IPS DF 6.9 (cell line): ENCODE measurements around the gene TTC7B.

Source experiments
- DNase-seq: peaks from one replicate; pipeline ENCODE4 v3.0.0-alpha.2; 2013; ENCODE audit warnings: low read depth, low spot score
- H3K27ac ChIP-seq: one replicate; pipeline ENCODE4 v1.5.1; 2013; ENCODE audit warnings: low read length, control low read depth
- H3K27me3 ChIP-seq: 2 replicates; pipeline ENCODE4 v1.6.1; 2013; ENCODE audit warnings: mild to moderate bottlenecking, low read length; ENCODE audit not compliant: control insufficient read depth, insufficient read depth
- H3K36me3 ChIP-seq: 2 replicates; pipeline ENCODE4 v1.6.1; 2013; ENCODE audit warnings: low read length; ENCODE audit not compliant: control insufficient read depth, insufficient read depth
- H3K4me1 ChIP-seq: 2 replicates; pipeline ENCODE4 v1.6.1; 2013; ENCODE audit warnings: low read length; ENCODE audit not compliant: control insufficient read depth, insufficient read depth
- H3K4me3 ChIP-seq: 2 replicates; pipeline ENCODE4 v1.5.1; 2013; ENCODE audit warnings: mild to moderate bottlenecking, low read length
- H3K9me3 ChIP-seq: 2 replicates; pipeline ENCODE4 v1.6.1; 2013; ENCODE audit warnings: low read length, inconsistent platforms; ENCODE audit not compliant: control insufficient read depth, insufficient read depth
- WGBS: extraction: QIAGEN DNeasy Blood & Tissue Kit; methylation state at CpG from one replicate; pipeline ENCODE4 v1.1.7; 2013; ENCODE audit warnings: mixed read lengths, missing lambda C conversion rate; ENCODE audit not compliant: insufficient read length, insufficient coverage; 5-methylcytosine and 5-hydroxymethylcytosine counted together

The TTC7B gene

DNA sequence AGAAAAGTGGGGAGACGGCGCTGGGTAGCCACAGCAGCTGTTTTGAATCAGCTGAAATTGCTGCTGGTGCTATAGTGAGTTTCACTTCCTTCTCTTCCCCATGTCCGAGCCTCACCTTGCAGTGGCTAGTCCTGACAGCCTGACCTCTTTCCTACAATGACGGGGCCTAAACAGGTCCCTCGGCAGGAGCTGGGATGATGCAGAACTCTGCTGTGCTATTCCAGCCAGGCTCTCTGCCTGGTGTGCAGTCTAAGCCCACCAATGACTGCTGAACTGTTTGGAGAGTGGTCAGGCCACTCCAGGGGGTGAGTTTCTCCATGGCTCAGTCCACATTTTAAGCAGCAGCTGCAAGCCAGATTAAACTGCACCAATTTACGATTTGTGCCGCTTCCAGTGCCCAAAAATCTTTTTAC is 207.3 kb downstream of the TTC7B start:
- H3K27ac ChIP-seq: no peak overlapping the region
- H3K4me3 ChIP-seq: no peak overlapping the region
- no peaks in the 10 kb centered on the region for H3K36me3 ChIP-seq
- peaks cover 8% of the 10 kb centered on the region for H3K4me1 ChIP-seq
- H3K9me3 ChIP-seq: no peaks in the 10 kb centered on the region
- no peaks in the 10 kb centered on the region for H3K27me3 ChIP-seq
- no peak for DNase-seq
- WGBS: no CpG with 5 or more reads among the region's 7 CpGs

DNA sequence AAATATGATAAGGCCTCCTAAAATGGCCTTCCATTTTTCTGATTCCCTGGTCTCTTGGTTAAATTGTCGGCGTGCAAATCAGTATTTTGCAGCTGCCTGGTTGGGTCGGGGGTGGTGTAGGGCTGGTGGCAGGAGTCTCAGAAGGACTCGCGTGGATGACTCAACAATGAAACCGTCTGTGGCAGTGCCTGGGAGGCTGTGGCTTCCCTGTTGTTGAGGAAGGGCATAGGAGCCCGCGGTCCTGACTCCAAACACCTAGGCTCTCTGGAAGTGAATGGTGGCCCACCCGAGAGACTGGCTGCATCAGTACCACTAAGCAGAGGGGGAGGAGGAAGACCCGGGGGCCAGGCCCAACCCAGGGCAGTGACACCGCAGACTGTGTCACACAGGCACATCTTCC is 207.9 kb downstream of the TTC7B start:
- Histone ChIP-seq H3K27ac (no peak overlapping the region), H3K36me3 (no peaks in the 10 kb centered on the region), H3K9me3 (no peaks in the 10 kb centered on the region), H3K27me3 (no peaks in the 10 kb centered on the region), H3K4me3 (no peak overlapping the region), H3K4me1 (peaks cover 8% of the 10 kb centered on the region)
- DNase-seq: no peak
- no CpG with 5 or more reads among the region's 11 CpGs for WGBS

DNA sequence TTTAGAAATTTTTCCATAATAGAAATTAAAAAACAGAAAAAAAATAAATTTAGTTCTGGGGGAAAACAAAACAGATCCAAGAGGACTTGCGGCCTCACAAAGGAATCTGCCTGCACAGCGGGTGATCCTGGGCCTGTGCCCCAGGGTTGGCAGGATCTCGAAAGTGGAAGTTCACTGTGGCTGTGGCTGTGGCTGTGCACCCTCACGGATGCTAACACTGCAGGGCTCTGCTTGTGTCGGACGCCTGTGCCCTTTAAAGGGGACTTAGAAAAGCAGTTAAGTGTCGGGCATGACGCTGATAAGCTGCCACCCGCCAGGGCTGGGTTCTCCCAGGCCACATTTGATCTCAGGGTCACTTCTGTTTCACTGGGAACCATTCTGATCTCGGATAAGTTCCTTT is 209.1 kb downstream of the TTC7B start:
- H3K4me1 ChIP-seq: peaks cover 8% of the 10 kb centered on the region
- H3K27ac ChIP-seq: no peak overlapping the region
- no CpG with 5 or more reads among the region's 10 CpGs for WGBS
- H3K36me3 ChIP-seq: no peaks in the 10 kb centered on the region
- H3K27me3 ChIP-seq: no peaks in the 10 kb centered on the region
- H3K4me3 ChIP-seq: no peak overlapping the region
- DNase-seq: no peak
- no peaks in the 10 kb centered on the region for H3K9me3 ChIP-seq

GRCh38 chr14:90606434-90606833 is 209.8 kb downstream of the TTC7B start:
- Histone ChIP-seq H3K4me3 (no peak overlapping the region), H3K4me1 (peaks cover 8% of the 10 kb centered on the region), H3K27ac (no peak overlapping the region), H3K9me3 (no peaks in the 10 kb centered on the region), H3K27me3 (no peaks in the 10 kb centered on the region), H3K36me3 (no peaks in the 10 kb centered on the region)
- DNase-seq: no peak
- no CpG with 5 or more reads among the region's 2 CpGs for WGBS

DNA sequence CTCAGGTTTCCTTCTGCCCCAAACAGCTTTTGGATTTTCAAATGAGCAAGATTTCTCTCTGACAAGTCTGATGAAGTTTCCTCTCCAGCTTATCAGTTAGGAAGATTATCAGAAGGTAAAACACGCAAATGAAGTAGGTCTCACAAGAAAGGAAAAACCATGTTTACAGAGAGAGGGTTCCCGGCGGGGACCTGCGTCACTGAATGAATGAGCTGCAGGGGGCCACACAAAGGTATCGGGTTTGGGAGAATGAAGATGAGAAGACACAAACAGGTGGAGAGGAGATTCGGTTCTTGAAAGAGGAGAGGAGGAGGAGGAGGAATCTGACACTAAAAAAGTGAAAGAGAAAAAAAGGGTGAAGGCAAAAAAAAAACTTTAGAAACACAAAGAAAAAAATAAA is 210.8 kb downstream of the TTC7B start:
- Histone ChIP-seq H3K27me3 (no peaks in the 10 kb centered on the region), H3K9me3 (no peaks in the 10 kb centered on the region), H3K36me3 (no peaks in the 10 kb centered on the region), H3K4me3 (no peak overlapping the region), H3K4me1 (peaks cover 9% of the 10 kb centered on the region), H3K27ac (no peak overlapping the region)
- WGBS: no CpG with 5 or more reads among the region's 6 CpGs
- no peak for DNase-seq

DNA sequence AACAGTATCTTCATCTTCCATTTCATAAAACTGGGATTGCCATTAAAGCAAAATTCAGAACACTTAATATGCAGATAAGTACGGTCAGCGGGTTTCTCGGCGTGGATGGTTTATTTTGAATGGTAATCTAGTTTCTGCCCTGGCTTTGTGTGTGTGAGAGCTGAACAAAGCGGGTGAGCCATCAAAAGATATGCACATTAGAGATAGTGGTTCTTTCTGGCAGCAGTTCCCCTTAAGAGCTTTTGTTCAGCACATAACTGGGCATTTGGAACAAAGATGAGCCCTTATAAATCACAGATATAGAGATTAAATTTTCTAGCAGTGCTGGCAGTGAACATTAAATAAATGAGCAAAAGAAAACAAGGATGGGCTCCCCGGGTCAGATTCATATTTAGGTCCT is 211.9 kb downstream of the TTC7B start:
- no peak overlapping the region for H3K27ac ChIP-seq
- H3K4me1 ChIP-seq: peaks cover 9% of the 10 kb centered on the region
- DNase-seq: no peak
- WGBS: no CpG with 5 or more reads among the region's 6 CpGs
- H3K27me3 ChIP-seq: no peaks in the 10 kb centered on the region
- no peak overlapping the region for H3K4me3 ChIP-seq
- H3K36me3 ChIP-seq: no peaks in the 10 kb centered on the region
- H3K9me3 ChIP-seq: no peaks in the 10 kb centered on the region

GRCh38 chr14:90603841-90604240 is 212.4 kb downstream of the TTC7B start:
- H3K9me3 ChIP-seq: no peaks in the 10 kb centered on the region
- peaks cover 7% of the 10 kb centered on the region for H3K4me1 ChIP-seq
- H3K27ac ChIP-seq: no peak overlapping the region
- no peak overlapping the region for H3K4me3 ChIP-seq
- H3K36me3 ChIP-seq: no peaks in the 10 kb centered on the region
- no peak for DNase-seq
- WGBS: no CpG with 5 or more reads among the region's 3 CpGs
- no peaks in the 10 kb centered on the region for H3K27me3 ChIP-seq

- peaks cover 7% of the 10 kb centered on the region for H3K4me1 ChIP-seq
- H3K4me3 ChIP-seq: no peak overlapping the region
- no peaks in the 10 kb centered on the region for H3K27me3 ChIP-seq
- DNase-seq: no peak
- no peaks in the 10 kb centered on the region for H3K9me3 ChIP-seq
- WGBS: no CpG with 5 or more reads among the region's 1 CpG
- H3K36me3 ChIP-seq: no peaks in the 10 kb centered on the region
- no peak overlapping the region for H3K27ac ChIP-seq
Observed at GRCh38 chr14:90603336-90603735, 212.9 kb downstream of the TTC7B start.

DNA sequence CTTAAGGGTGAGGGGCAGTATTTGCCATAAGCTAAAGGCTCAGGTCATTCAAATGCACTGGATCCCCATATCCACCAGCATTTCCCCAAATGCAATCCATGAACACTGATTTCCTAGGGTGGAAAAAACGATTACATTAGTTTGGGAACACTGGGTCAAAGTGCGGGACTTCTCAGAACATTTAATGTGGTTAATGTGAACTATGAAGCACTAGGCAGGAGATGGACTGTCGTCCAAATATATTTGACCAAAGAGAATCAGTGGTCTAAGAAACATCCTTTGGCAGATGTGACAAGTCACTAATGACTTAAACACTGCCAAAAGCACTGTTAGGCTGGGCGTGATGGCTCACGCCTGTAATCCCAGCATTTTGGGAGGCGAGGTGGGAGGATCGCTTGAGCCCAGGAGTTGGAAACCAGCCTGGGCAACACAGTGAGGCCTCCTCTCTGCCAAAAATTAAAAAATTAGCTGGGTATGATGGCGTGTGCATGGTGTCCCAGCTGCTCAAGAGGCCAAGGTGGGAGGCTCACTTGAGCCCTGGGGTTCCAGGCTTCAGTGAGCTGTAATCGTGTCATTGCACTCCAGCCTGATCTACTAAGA is 214.0 kb downstream of the TTC7B start:
- Histone ChIP-seq H3K4me3 (no peak overlapping the region), H3K27ac (no peak overlapping the region), H3K36me3 (no peaks in the 10 kb centered on the region), H3K9me3 (no peaks in the 10 kb centered on the region), H3K4me1 (peaks cover 6% of the 10 kb centered on the region), H3K27me3 (no peaks in the 10 kb centered on the region)
- no CpG with 5 or more reads among the region's 9 CpGs for WGBS
- no peak for DNase-seq

DNA sequence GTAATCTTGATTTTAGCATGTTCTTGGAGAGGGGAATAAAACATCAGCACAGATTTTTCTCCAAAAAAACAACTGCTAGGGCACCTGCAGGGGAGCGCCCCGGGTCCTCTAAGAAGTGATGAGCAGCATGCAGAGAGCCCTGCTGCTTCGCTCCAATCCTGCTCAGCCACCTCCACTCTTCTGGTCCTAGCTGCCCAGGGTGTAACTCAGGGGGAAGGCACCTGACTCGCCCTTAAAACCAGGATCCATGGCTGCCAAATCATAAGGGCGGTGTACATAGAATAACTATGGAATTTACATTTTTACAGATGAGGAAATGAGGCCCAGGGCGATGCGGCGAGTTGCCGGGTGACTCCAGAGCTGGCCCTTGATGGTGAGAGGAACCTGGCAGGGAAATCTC is 214.7 kb downstream of the TTC7B start:
- no peaks in the 10 kb centered on the region for H3K36me3 ChIP-seq
- WGBS: no CpG with 5 or more reads among the region's 9 CpGs

DNA sequence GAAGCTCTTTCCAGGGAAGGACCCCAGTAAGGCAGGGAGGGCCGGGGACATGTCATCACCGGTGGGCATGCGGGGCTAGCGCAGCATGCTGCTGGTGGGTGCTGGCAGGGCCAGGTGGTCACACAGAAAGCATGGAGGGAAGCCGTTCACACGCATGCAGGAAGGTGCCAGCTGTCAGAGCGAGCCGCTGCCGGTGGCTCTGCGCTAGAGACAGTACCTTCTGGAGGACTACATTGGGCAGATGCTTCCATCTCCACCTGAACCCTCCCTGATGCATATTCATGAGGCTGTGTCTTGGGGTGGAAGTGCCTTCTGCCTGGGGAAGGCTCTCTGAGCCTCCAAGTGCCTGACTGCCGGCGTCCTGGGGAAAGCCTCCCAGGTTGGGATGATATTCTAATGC is 215.6 kb downstream of the TTC7B start:
- no peak for DNase-seq
- H3K4me3 ChIP-seq: no peak overlapping the region
- H3K36me3 ChIP-seq: no peaks in the 10 kb centered on the region
- no CpG with 5 or more reads among the region's 12 CpGs for WGBS
- peaks cover 4% of the 10 kb centered on the region for H3K4me1 ChIP-seq
- H3K27me3 ChIP-seq: no peaks in the 10 kb centered on the region
- H3K27ac ChIP-seq: no peak overlapping the region
- no peaks in the 10 kb centered on the region for H3K9me3 ChIP-seq

More for the DNA sequence above, 214.7 kb downstream of the TTC7B start:
- Histone ChIP-seq H3K27me3 (no peaks in the 10 kb centered on the region), H3K4me1 (peaks cover 5% of the 10 kb centered on the region), H3K4me3 (no peak overlapping the region), H3K27ac (no peak overlapping the region), H3K9me3 (no peaks in the 10 kb centered on the region)
- no peak for DNase-seq
